Peyer's patch (tissue), 4 donors: ENCODE measurements around the gene PIGK.

ENCODE experiments used
- POLR2A ChIP-seq, 2 donors: fragments of 450-650 bp; IDR thresholded peaks; one replicate each; pipeline ENCODE4 v1.5.1; 2017; ENCODE audit warnings: antibody characterized with exemption in 2 of 2, mild to moderate bottlenecking in 2 of 2, moderate library complexity in 2 of 2
- TF ChIP-seq, protein P1 (sequence below), 6 experiments: fragments of 450-650 bp in 4 of 6; fragments of 200-600 bp in 2 of 6; sonication (generic) in 1 of 6; IDR thresholded peaks; one replicate each; pipeline ENCODE4 v1.5.1; 2017 to 2019; ENCODE audit warnings: antibody characterized with exemption in 6 of 6, mild to moderate bottlenecking in 3 of 6, moderate library complexity in 1 of 6

DNA sequence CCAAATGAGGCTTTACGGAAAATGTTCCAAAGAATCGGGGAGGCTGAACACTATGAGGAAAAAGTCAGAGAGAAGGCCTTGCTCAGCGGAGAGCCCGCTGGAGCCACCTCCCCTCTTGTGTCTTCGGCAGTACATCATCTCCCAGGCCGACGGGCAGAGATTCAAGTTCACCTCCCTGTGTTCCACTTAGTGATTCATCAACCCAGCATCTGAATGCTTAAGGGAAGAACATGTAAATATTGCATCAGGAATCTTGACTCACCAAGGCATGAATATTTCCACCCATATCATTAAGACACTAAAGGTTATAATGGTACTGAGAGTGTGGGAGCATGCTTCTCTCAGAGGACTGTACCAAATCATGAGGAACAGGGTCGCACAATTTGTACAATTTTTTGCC, 179.5 kb downstream of the PIGK start:
- TF ChIP-seq, protein P1, sequence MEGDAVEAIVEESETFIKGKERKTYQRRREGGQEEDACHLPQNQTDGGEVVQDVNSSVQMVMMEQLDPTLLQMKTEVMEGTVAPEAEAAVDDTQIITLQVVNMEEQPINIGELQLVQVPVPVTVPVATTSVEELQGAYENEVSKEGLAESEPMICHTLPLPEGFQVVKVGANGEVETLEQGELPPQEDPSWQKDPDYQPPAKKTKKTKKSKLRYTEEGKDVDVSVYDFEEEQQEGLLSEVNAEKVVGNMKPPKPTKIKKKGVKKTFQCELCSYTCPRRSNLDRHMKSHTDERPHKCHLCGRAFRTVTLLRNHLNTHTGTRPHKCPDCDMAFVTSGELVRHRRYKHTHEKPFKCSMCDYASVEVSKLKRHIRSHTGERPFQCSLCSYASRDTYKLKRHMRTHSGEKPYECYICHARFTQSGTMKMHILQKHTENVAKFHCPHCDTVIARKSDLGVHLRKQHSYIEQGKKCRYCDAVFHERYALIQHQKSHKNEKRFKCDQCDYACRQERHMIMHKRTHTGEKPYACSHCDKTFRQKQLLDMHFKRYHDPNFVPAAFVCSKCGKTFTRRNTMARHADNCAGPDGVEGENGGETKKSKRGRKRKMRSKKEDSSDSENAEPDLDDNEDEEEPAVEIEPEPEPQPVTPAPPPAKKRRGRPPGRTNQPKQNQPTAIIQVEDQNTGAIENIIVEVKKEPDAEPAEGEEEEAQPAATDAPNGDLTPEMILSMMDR (IDR thresholded peaks at IDR 0.05): no peak
- TF ChIP-seq POLR2A (IDR thresholded peaks at IDR 0.05): no peak
